H1 (cell line): ENCODE measurements around the gene METTL25B. TPM values are rescaled to one million over a fixed set of nuclear protein-coding genes. Genes with fewer than 3 reads are reported as not detected.
A peak's percentile ranks its signal among the peaks of the same experiment; 100 is the strongest.

Experiments
- ASH2L ChIP-seq: fragments of 200-600, 300-600 bp; sonication (generic); IDR thresholded peaks from one replicate; pipeline ENCODE4 v1.7.1; 2017; ENCODE audit warnings: low read length
- BACH1 ChIP-seq: IDR thresholded peaks from 2 replicates; pipeline ENCODE4 v1.6.1; 2012; ENCODE audit warnings: low read length, improper control_type of control experiment
- BCL11A ChIP-seq, 2 experiments: IDR thresholded peaks; one replicate each; pipeline ENCODE4 v1.6.1; 2011; ENCODE audit warnings: low read depth in 2 of 2, low read length in 2 of 2, mild to moderate bottlenecking in 2 of 2
- CHD1 ChIP-seq: IDR thresholded peaks from 2 replicates; pipeline ENCODE4 v1.6.1; 2012; ENCODE audit warnings: low read depth, low read length, improper control_type of control experiment
- CREB1 ChIP-seq: IDR thresholded peaks from 2 replicates; pipeline ENCODE4 v1.6.1; 2012; ENCODE audit warnings: inconsistent platforms
- EP300 ChIP-seq, 2 experiments: IDR thresholded peaks; 1 replicate in 1 of 2; 2 replicates in 1 of 2; pipeline ENCODE4 v1.6.1; 2011 to 2012; ENCODE audit warnings: low read depth in 2 of 2, low read length in 2 of 2, mild to moderate bottlenecking in 2 of 2, borderline replicate concordance in 1 of 2, inconsistent platforms in 1 of 2, moderate library complexity in 1 of 2
- EZH2 ChIP-seq: fragments of 200-600 bp; sonication (generic); IDR thresholded peaks from 2 replicates; pipeline ENCODE4 v1.7.1; 2012; ENCODE audit warnings: low read depth, mild to moderate bottlenecking, moderate library complexity, low read length, inconsistent platforms; ENCODE audit not compliant: severe bottlenecking
- GABPA ChIP-seq: IDR thresholded peaks from 2 replicates; pipeline ENCODE4 v1.6.1; 2011; ENCODE audit warnings: mild to moderate bottlenecking, low read length, moderate library complexity, borderline replicate concordance; ENCODE audit not compliant: insufficient read depth
- KDM1A ChIP-seq: fragments of 200-600, 300-600 bp; sonication (generic); IDR thresholded peaks from 2 replicates; pipeline ENCODE4 v1.7.1; 2016; ENCODE audit warnings: mild to moderate bottlenecking, low read length, borderline replicate concordance
- KDM4A ChIP-seq: IDR thresholded peaks from one replicate; pipeline ENCODE4 v1.7.1; 2012; ENCODE audit warnings: low read depth, mild to moderate bottlenecking, moderate library complexity, low read length, inconsistent platforms; ENCODE audit not compliant: severe bottlenecking
- KDM5A ChIP-seq: fragments of 200-600 bp; IDR thresholded peaks from 2 replicates; pipeline ENCODE4 v1.7.1; 2012; ENCODE audit warnings: mild to moderate bottlenecking, low read length, inconsistent platforms, mixed read lengths
- MAX ChIP-seq: IDR thresholded peaks from 2 replicates; pipeline ENCODE4 v1.6.1; 2012; ENCODE audit warnings: inconsistent platforms
- NANOG ChIP-seq: IDR thresholded peaks from 2 replicates; pipeline ENCODE4 v1.6.1; 2011; ENCODE audit warnings: low read length, low read depth, mild to moderate bottlenecking, inconsistent platforms; ENCODE audit not compliant: insufficient read depth, poor library complexity, severe bottlenecking
- NRF1 ChIP-seq: IDR thresholded peaks from 2 replicates; pipeline ENCODE4 v1.6.1; 2011; ENCODE audit warnings: mild to moderate bottlenecking, low read depth, low read length, improper control_type of control experiment
- POU5F1 ChIP-seq: IDR thresholded peaks from 2 replicates; pipeline ENCODE4 v1.6.1; 2011; ENCODE audit warnings: low read depth, mild to moderate bottlenecking, low read length, moderate library complexity
- RAD21 ChIP-seq, 2 experiments: IDR thresholded peaks in 1 of 2; conservative IDR thresholded peaks in 1 of 2; 2 replicates each; pipeline ENCODE4 v1.6.1; 2011; ENCODE audit warnings: low read depth in 2 of 2, low read length in 2 of 2, improper control_type of control experiment in 1 of 2, inconsistent platforms in 1 of 2, mild to moderate bottlenecking in 1 of 2, moderate library complexity in 1 of 2
- RBBP5 ChIP-seq: IDR thresholded peaks from 2 replicates; pipeline ENCODE4 v1.7.1; 2012; ENCODE audit warnings: low read depth, mild to moderate bottlenecking, inconsistent platforms, low read length, moderate library complexity, borderline replicate concordance
- RFX5 ChIP-seq: IDR thresholded peaks from 2 replicates; pipeline ENCODE4 v1.6.1; 2011; ENCODE audit warnings: low read depth, low read length, improper control_type of control experiment, borderline replicate concordance
- SIN3A ChIP-seq, 2 experiments: IDR thresholded peaks in 1 of 2; conservative IDR thresholded peaks in 1 of 2; 2 replicates each; pipeline ENCODE4 v1.6.1; 2011 to 2012; ENCODE audit warnings: low read length in 2 of 2, improper control_type of control experiment in 1 of 2, low read depth in 1 of 2, mild to moderate bottlenecking in 1 of 2
- TAF1 ChIP-seq: IDR thresholded peaks from 2 replicates; pipeline ENCODE4 v1.6.1; 2011; ENCODE audit warnings: mild to moderate bottlenecking, low read depth, low read length
- TBP ChIP-seq: IDR thresholded peaks from 2 replicates; pipeline ENCODE4 v1.6.1; 2011; ENCODE audit warnings: low read depth, low read length, improper control_type of control experiment
- TCF12 ChIP-seq: IDR thresholded peaks from 2 replicates; pipeline ENCODE4 v1.6.1; 2011; ENCODE audit warnings: low read depth, mild to moderate bottlenecking, low read length
- polyA plus RNA-seq, 7 experiments: library from polyadenylated mRNA; depleted of rRNA in 3 of 7; stranded (reverse) in 5 of 7; unstranded in 2 of 7; fragments of >200 nt in 5 of 7; fragments of 200-250 nt in 2 of 7; gene quantifications; 1 replicate in 5 of 7; 2 replicates in 1 of 7; 4 replicates in 1 of 7; pipeline versions ENCODE4 v1.2.1 to v1.2.3, GENCODE V29; 2011 to 2013; ENCODE audit warnings: missing spikeins in 2 of 7, mixed read lengths in 2 of 7
- total RNA-seq: library from RNA; stranded (reverse); fragmentation: NEBNext Ultra II Directional; extraction: Animal tissue kit (Norgen Biotek cat#: 25700); gene quantifications from 2 replicates; pipeline ENCODE4 v1.2.1, GENCODE V29; 2021

Gene METTL25B
- total and polyA plus RNA-seq, 2 of the 8 experiments (the other 6 are each of a cell fraction or from before 2014, with no cell fraction given) = 28.4 to 30.1 TPM

DNA sequence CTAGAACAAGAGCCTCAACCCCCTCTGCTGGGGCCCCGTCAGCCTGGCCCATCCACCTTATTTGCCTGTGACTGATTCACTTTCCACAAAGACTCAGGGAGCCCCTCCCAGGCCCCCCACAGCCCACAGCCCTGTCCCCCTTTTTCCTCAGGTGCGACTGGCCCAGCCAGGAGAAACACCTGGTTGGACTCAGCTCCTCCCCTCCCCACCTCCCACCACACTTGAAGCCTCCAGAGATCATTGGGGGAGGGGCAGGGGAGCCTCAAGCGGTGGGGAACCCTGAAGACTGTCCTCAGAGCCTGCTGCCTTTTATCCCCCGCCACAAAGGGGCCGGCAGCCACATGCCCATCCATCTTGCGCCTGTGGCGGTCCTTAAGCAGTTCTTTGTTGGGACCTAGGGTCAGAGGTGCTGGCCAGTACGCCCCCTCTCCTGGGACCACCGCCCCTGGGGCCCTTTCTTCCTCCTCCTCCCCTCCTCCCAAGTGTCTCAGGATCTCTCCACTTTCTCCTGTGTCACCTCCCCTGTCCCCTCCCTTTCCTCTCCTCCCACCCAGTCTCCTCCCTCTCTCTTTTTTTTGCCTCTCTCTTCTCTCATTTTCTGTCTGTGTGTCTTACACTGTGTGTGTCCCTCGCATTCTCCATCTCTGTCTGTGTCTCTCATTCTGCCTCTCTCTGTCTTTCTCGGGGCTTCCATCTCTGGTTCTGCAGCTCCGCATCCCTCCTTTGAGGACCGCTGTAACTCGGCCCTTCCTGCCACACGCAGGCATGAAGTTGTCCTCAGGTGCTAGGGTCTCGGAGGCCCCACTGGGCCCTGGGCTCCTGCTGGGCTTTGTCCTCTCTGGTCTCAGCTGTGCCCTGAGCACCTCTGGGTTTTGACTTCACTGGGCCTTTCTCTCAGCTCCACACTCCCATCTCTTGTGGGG is 35.1 kb upstream of the METTL25B start (continued):
- TF ChIP-seq BACH1 (peak; percentile 41; the same call in 1 of the 2 replicates), EP300 (IDR thresholded peaks at IDR 0.05; ENCODE audit: borderline replicate concordance in 1 of 2, low read depth in 2 of 2, low read length in 2 of 2) (peak; percentile 44 to 98), TBP (peak; percentile 49; the same call in 1 of the 2 replicates), POU5F1 (0 out of 2 replicates have a peak, but pooled peaks have one; percentile 55), KDM4A (peak; percentile 10), TCF12 (peak; percentile 96), BCL11A (IDR thresholded peaks at IDR 0.05; ENCODE audit: low read depth in 2 of 2, low read length in 2 of 2) (no peak), EZH2 (no peak), NANOG (peak; percentile 80), ASH2L (peak; percentile 83), SIN3A (conservative IDR thresholded peaks at IDR 0.05 in 1 of 2, IDR thresholded peaks at IDR 0.05 in 1 of 2; ENCODE audit: low read depth in 1 of 2, low read length in 2 of 2) (peak in 1 of 2 experiments; percentile 83; a peak in 2 of 4 replicates), RAD21 (IDR thresholded peaks at IDR 0.05 in 1 of 2, conservative IDR thresholded peaks at IDR 0.05 in 1 of 2; ENCODE audit: low read depth in 2 of 2, low read length in 2 of 2) (peak in 1 of 2 experiments; percentile 10; a peak in 1 of 4 replicates), CHD1 (no peak), RBBP5 (no peak; the same call in 1 of the 2 replicates), KDM1A (no peak; the same call in none of the 2 replicates), NRF1 (no peak), TAF1 (peak; percentile 44; the same call in 1 of the 2 replicates), CREB1 (peak; percentile 37; the same call in 1 of the 2 replicates), MAX (peak; percentile 74; the same call in 1 of the 2 replicates), GABPA (0 out of 2 replicates have a peak, but pooled peaks have one; percentile 56), KDM5A (no peak), RFX5 (no peak)
